Measurements from ENCODE around the gene MISP3. TPM values are rescaled to one million over a fixed set of nuclear protein-coding genes. Genes with fewer than 3 reads are reported as not detected.
A peak's percentile ranks its signal among the peaks of the same experiment; 100 is the strongest.

Gene MISP3
- total RNA-seq, 2 experiments from 2014 or later: 0.39 to 0.49 TPM

GRCh38 chr19:14093117-14093823, 20.7 kb downstream of the MISP3 start:
- no peaks in the 10 kb centered on the region for H3K27me3 Mint-ChIP-seq
- DNase-seq (no peak), ATAC-seq (ENCODE audit: poor library complexity) (no peak)
- POLR2A ChIA-PET: interaction anchor here (0.6 to 3.6 kb wide), 3 partner anchors 44 to 213 kb away, joined by 3 to 39 read pairs (median 5); partner anchors contain the start of gene ASF1B
- peak overlapping the region; percentile 87 for H3K4me3 Mint-ChIP-seq
- no peak for TF ChIP-seq CTCF (IDR thresholded peaks at IDR 0.05)
- peaks cover 21% of the 10 kb centered on the region for H3K4me1 ChIP-seq (ENCODE audit: insufficient read depth, low read length)
- peaks cover 27% of the 10 kb centered on the region for H3K4me1 Mint-ChIP-seq (ENCODE audit: low read depth)
- H3K27ac ChIP-seq (ENCODE audit: low read depth in 1 of 2, low read length in 2 of 2): no peak overlapping the region
- peaks cover 5 to 7% of the 10 kb centered on the region in 2 experiments for H3K9me3 ChIP-seq (ENCODE audit: control insufficient read depth in 1 of 2, insufficient read depth in 1 of 2, low read length in 2 of 2)
- CTCF ChIA-PET: interaction anchor here (2.2 kb wide), 1 partner anchor 43 kb away, joined by 8 read pairs; the partner anchor contains the start of gene ASF1B
- H3K9me3 Mint-ChIP-seq: peaks cover 4% of the 10 kb centered on the region
- H3K27me3 ChIP-seq (ENCODE audit: control insufficient read depth in 1 of 2, insufficient read depth in 2 of 2, low read length in 2 of 2): no peaks in the 10 kb centered on the region
- intact Hi-C loops (cut with DNase I, micrococcal nuclease): loop anchor here in 1 of 2 experiments (2.0 kb wide), 2 partner anchors 22 to 42 kb away; no protein-coding TSS in a partner anchor
- no peak overlapping the region for H3K4me3 ChIP-seq (ENCODE audit: low read length)
- H3K27ac Mint-ChIP-seq: peak overlapping the region; percentile 69
- peaks cover 46% of the 10 kb centered on the region for H3K36me3 Mint-ChIP-seq (ENCODE audit: low read depth)
- peaks cover 21% of the 10 kb centered on the region for H3K36me3 ChIP-seq (ENCODE audit: insufficient read depth, low read length)

- peaks cover 5 to 7% of the 10 kb centered on the region in 2 experiments for H3K9me3 ChIP-seq (ENCODE audit: control insufficient read depth in 1 of 2, insufficient read depth in 1 of 2, low read length in 2 of 2)
- ATAC-seq (ENCODE audit: poor library complexity) (no peak), DNase-seq (no peak)
- peaks cover 15% of the 10 kb centered on the region for H3K36me3 ChIP-seq (ENCODE audit: insufficient read depth, low read length)
- peaks cover 35% of the 10 kb centered on the region for H3K36me3 Mint-ChIP-seq (ENCODE audit: low read depth)
- peak overlapping the region; percentile 55 for H3K4me3 Mint-ChIP-seq
- no peak overlapping the region for H3K27ac ChIP-seq (ENCODE audit: low read depth in 1 of 2, low read length in 2 of 2)
- intact Hi-C loops (cut with DNase I, micrococcal nuclease): no loop called here
- H3K4me3 ChIP-seq (ENCODE audit: low read length): no peak overlapping the region
- H3K9me3 Mint-ChIP-seq: peaks cover 4% of the 10 kb centered on the region
- peaks cover 21% of the 10 kb centered on the region for H3K4me1 Mint-ChIP-seq (ENCODE audit: low read depth)
- H3K27me3 ChIP-seq (ENCODE audit: control insufficient read depth in 1 of 2, insufficient read depth in 2 of 2, low read length in 2 of 2): no peaks in the 10 kb centered on the region
- no peak for TF ChIP-seq CTCF (IDR thresholded peaks at IDR 0.05)
- CTCF ChIA-PET: interaction anchor here (1.4 kb wide), 1 partner anchor 36 kb away, joined by 3 read pairs; no protein-coding TSS in a partner anchor
- H3K27ac Mint-ChIP-seq: peak overlapping the region; percentile 76
- H3K27me3 Mint-ChIP-seq: no peaks in the 10 kb centered on the region
- POLR2A ChIA-PET: interaction anchor here (0.9 to 1.1 kb wide), 2 partner anchors 20 to 42 kb away, joined by 3 to 4 read pairs; partner anchors contain the start of gene ASF1B
- H3K4me1 ChIP-seq (ENCODE audit: insufficient read depth, low read length): peaks cover 11% of the 10 kb centered on the region
These were observed 22.3 kb downstream of the MISP3 start for GRCh38 chr19:14094854-14095253.

GRCh38 chr19:14096272-14096992, 23.8 kb downstream of the MISP3 start:
- Histone ChIP-seq H3K4me1 (ENCODE audit: insufficient read depth, low read length) (peaks cover 10% of the 10 kb centered on the region), H3K27ac (ENCODE audit: low read depth in 1 of 2, low read length in 2 of 2) (no peak overlapping the region), H3K4me3 (ENCODE audit: low read length) (no peak overlapping the region), H3K36me3 (ENCODE audit: insufficient read depth, low read length) (peaks cover 22% of the 10 kb centered on the region), H3K27me3 (ENCODE audit: control insufficient read depth in 1 of 2, insufficient read depth in 2 of 2, low read length in 2 of 2) (no peaks in the 10 kb centered on the region), H3K9me3 (ENCODE audit: control insufficient read depth in 1 of 2, insufficient read depth in 1 of 2, low read length in 2 of 2) (peaks cover 5 to 7% of the 10 kb centered on the region in 2 experiments)
- no peak overlapping the region for H3K27ac Mint-ChIP-seq
- H3K4me3 Mint-ChIP-seq: no peak overlapping the region
- ChIA-PET CTCF (interaction anchor here (1.4 kb wide), 1 partner anchor 37 kb away, joined by 3 read pairs; no protein-coding TSS in a partner anchor), POLR2A (interaction anchor here (0.7 kb wide), 1 partner anchor 307 kb away, joined by 3 read pairs; no protein-coding TSS in a partner anchor)
- peaks cover 39% of the 10 kb centered on the region for H3K36me3 Mint-ChIP-seq (ENCODE audit: low read depth)
- no peak for TF ChIP-seq CTCF (IDR thresholded peaks at IDR 0.05)
- peaks cover 4% of the 10 kb centered on the region for H3K9me3 Mint-ChIP-seq
- H3K27me3 Mint-ChIP-seq: no peaks in the 10 kb centered on the region
- no peak for ATAC-seq (ENCODE audit: poor library complexity)
- peaks cover 20% of the 10 kb centered on the region for H3K4me1 Mint-ChIP-seq (ENCODE audit: low read depth)
- peak in 1 of 14 experiments; percentile 15 for DNase-seq
- intact Hi-C loops (cut with DNase I, micrococcal nuclease): no loop called here

All from CD4-positive, alpha-beta T cell (primary cell).